OCI-LY7 (cell line): ENCODE data around the gene ADAMTS5. TPM values are rescaled to one million over a fixed set of nuclear protein-coding genes. Genes with fewer than 3 reads are reported as not detected.

Source experiments
- BruUV-seq: library from RNA; stranded (reverse); fragments of 400-500 nt; replicated peaks from 2 replicates; lab custom pipeline; 2021; lab: Mats Ljungman, UMichigan
- CTCF ChIA-PET: fragments of 300-600 bp; sonication (Branson Sonifier 250); formaldehyde crosslinking; loops from one replicate; lab custom pipeline; 2022; ENCODE audit warnings: antibody characterized with exemption; ENCODE audit not compliant: unreplicated experiment; lab: Charles Lee
- POLR2A ChIA-PET: fragments of 300-600 bp; sonication (Branson Sonifier 250); formaldehyde crosslinking; loops from one replicate; lab custom pipeline; 2022; ENCODE audit warnings: antibody characterized with exemption; lab: Charles Lee
- DNase-seq: peaks from one replicate; pipeline ENCODE4 v3.0.0-alpha.2; 2015; ENCODE audit warnings: low spot score
- H2AFZ ChIP-seq: fragments of 200-600 bp; sonication (generic), shearing (Covaris generic); 2 replicates; pipeline ENCODE4 v1.6.1; 2014; ENCODE audit warnings: mild to moderate bottlenecking, antibody characterized with exemption, low read length, moderate library complexity
- H3K27ac ChIP-seq: fragments of 200-600 bp; sonication (generic); 2 replicates; pipeline ENCODE4 v1.5.1; 2014; ENCODE audit warnings: mixed run types, low read depth, mild to moderate bottlenecking, moderate library complexity, low read length, inconsistent platforms; ENCODE audit not compliant: poor library complexity, severe bottlenecking
- H3K36me3 ChIP-seq: fragments of 200-600 bp; sonication (generic); 2 replicates; pipeline ENCODE4 v1.6.1; 2014; ENCODE audit warnings: mild to moderate bottlenecking, antibody characterized with exemption, low read length, moderate library complexity, mixed read lengths; ENCODE audit not compliant: insufficient read depth
- H3K4me1 ChIP-seq: fragments of 200-600 bp; sonication (generic); 2 replicates; pipeline ENCODE4 v1.5.1; 2014; ENCODE audit warnings: mild to moderate bottlenecking, low read length; ENCODE audit not compliant: insufficient read depth, poor library complexity, severe bottlenecking
- H3K4me2 ChIP-seq: fragments of 200-600 bp; sonication (generic); 2 replicates; pipeline ENCODE4 v1.6.1; 2014; ENCODE audit warnings: mild to moderate bottlenecking, low read length
- H3K4me3 ChIP-seq: fragments of 200-600 bp; sonication (generic); 2 replicates; pipeline ENCODE4 v1.5.1; 2014; ENCODE audit warnings: mild to moderate bottlenecking, low read depth, low read length; ENCODE audit not compliant: poor library complexity, severe bottlenecking
- H3K79me2 ChIP-seq: fragments of 200-600 bp; sonication (generic); 2 replicates; pipeline ENCODE4 v1.6.1; 2016; ENCODE audit warnings: low read depth, mild to moderate bottlenecking, low read length, moderate library complexity, mixed read lengths; ENCODE audit not compliant: insufficient read depth
- H3K9me2 ChIP-seq: fragments of 200-600 bp; sonication (generic); 2 replicates; pipeline ENCODE4 v1.6.1; 2016; ENCODE audit warnings: mild to moderate bottlenecking, low read length, mixed read lengths; ENCODE audit not compliant: insufficient read depth
- H3K9me3 ChIP-seq: fragments of 200-600 bp; sonication (generic); 2 replicates; pipeline ENCODE4 v1.6.1; 2014; ENCODE audit warnings: mild to moderate bottlenecking, mixed run types, low read length, mixed read lengths
- H4K20me1 ChIP-seq: fragments of 200-600 bp; sonication (generic); 2 replicates; pipeline ENCODE4 v1.6.1; 2014; ENCODE audit warnings: mild to moderate bottlenecking, antibody characterized with exemption, low read length, moderate library complexity, mixed read lengths; ENCODE audit not compliant: insufficient read depth
- EZH2phosphoT487 ChIP-seq: fragments of 200-600 bp; sonication (generic); IDR thresholded peaks from 2 replicates; pipeline ENCODE4 v1.6.1; 2018; ENCODE audit warnings: low read depth, borderline replicate concordance, mild to moderate bottlenecking, mixed run types, antibody characterized with exemption, low read length, moderate library complexity, mixed read lengths
- intact Hi-C: fragments of 100-400 bp; cut with micrococcal nuclease; formaldehyde crosslinking; loops from one replicate; pipeline ENCODE4 v1.10.0; 2022; ENCODE audit not compliant: unreplicated experiment
- total RNA-seq, 2 experiments: library from RNA; depleted of rRNA in 1 of 2; stranded (reverse); fragments of >200 nt in 1 of 2; shearing (Covaris generic) in 1 of 2; gene quantifications; 2 replicates each; pipeline ENCODE4 v1.2.3, GENCODE V29; 2014 to 2022
- TF ChIP-seq, protein P1 (sequence below): fragments of 200-600 bp; sonication (generic); conservative IDR thresholded peaks from 2 replicates; pipeline ENCODE4 v1.5.1; 2014; ENCODE audit warnings: mild to moderate bottlenecking, antibody characterized with exemption, low read length, moderate library complexity, mixed read lengths

ADAMTS5 gene
- total RNA-seq, 2 experiments from 2014 or later = not detected

GRCh38 chr21:26966649-26967061 lies 233 bp downstream of the ADAMTS5 start:
- no peaks in the 10 kb centered on the region for H3K9me3 ChIP-seq
- H3K9me2 ChIP-seq = no peaks in the 10 kb centered on the region
- H3K4me1 ChIP-seq = no peaks in the 10 kb centered on the region
- no peaks in the 10 kb centered on the region for H4K20me1 ChIP-seq
- H3K79me2 ChIP-seq = no peaks in the 10 kb centered on the region
- TF ChIP-seq, protein P1, sequence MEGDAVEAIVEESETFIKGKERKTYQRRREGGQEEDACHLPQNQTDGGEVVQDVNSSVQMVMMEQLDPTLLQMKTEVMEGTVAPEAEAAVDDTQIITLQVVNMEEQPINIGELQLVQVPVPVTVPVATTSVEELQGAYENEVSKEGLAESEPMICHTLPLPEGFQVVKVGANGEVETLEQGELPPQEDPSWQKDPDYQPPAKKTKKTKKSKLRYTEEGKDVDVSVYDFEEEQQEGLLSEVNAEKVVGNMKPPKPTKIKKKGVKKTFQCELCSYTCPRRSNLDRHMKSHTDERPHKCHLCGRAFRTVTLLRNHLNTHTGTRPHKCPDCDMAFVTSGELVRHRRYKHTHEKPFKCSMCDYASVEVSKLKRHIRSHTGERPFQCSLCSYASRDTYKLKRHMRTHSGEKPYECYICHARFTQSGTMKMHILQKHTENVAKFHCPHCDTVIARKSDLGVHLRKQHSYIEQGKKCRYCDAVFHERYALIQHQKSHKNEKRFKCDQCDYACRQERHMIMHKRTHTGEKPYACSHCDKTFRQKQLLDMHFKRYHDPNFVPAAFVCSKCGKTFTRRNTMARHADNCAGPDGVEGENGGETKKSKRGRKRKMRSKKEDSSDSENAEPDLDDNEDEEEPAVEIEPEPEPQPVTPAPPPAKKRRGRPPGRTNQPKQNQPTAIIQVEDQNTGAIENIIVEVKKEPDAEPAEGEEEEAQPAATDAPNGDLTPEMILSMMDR = no peak
- TF ChIP-seq EZH2phosphoT487 = no peak
- no TSS peak for BruUV-seq
- H3K4me2 ChIP-seq = no peak overlapping the region
- intact Hi-C loops = no loop called here
- POLR2A ChIA-PET = no interaction called here
- CTCF ChIA-PET = no interaction called here
- no peak overlapping the region for H2AFZ ChIP-seq
- DNase-seq = no peak
- H3K27ac ChIP-seq = no peak overlapping the region
- no peaks in the 10 kb centered on the region for H3K36me3 ChIP-seq
- H3K4me3 ChIP-seq = no peak overlapping the region

GRCh38 chr21:26965907-26966581 lies 844 bp downstream of the ADAMTS5 start:
- Histone ChIP-seq H3K36me3 (no peaks in the 10 kb centered on the region), H3K4me3 (no peak overlapping the region), H3K79me2 (no peaks in the 10 kb centered on the region), H2AFZ (no peak overlapping the region), H3K9me2 (no peaks in the 10 kb centered on the region), H3K9me3 (no peaks in the 10 kb centered on the region), H3K4me2 (no peak overlapping the region), H3K4me1 (no peaks in the 10 kb centered on the region), H3K27ac (no peak overlapping the region), H4K20me1 (no peaks in the 10 kb centered on the region)
- ChIA-PET CTCF (no interaction called here), POLR2A (no interaction called here)
- TF ChIP-seq, protein P1 = no peak
- no peak for TF ChIP-seq EZH2phosphoT487
- DNase-seq = no peak
- no TSS peak for BruUV-seq
- intact Hi-C loops = no loop called here
